HepG2 (cell line): ENCODE results near the gene NDUFS7. TPM values are rescaled to one million over a fixed set of nuclear protein-coding genes. Genes with fewer than 3 reads are reported as not detected.

Experiments
- DMAP1 ChIP-seq: IDR thresholded peaks from 2 replicates; pipeline ENCODE4 v1.6.1; 2016
- DPF2 ChIP-seq: sonication (generic); formaldehyde crosslinking; IDR thresholded peaks from 2 replicates; pipeline ENCODE4 v1.4.0; 2020; ENCODE audit warnings: mild to moderate bottlenecking, low read depth, missing genetic modification reagents, borderline replicate concordance
- EZH2 ChIP-seq: conservative IDR thresholded peaks from 2 replicates; pipeline ENCODE4 v1.6.1; 2012; ENCODE audit warnings: mild to moderate bottlenecking, low read depth, low read length, moderate library complexity
- HDAC6 ChIP-seq: fragments of 200-600 bp; sonication (generic); IDR thresholded peaks from 2 replicates; pipeline ENCODE4 v1.7.0; 2017; ENCODE audit warnings: mild to moderate bottlenecking, antibody characterized with exemption, low read length, low read depth
- KDM5A ChIP-seq: fragments of 200-600 bp; sonication (generic); IDR thresholded peaks from 2 replicates; pipeline ENCODE4 v1.7.0; 2018; ENCODE audit warnings: antibody characterized with exemption, mild to moderate bottlenecking, low read length, borderline replicate concordance
- KDM6A ChIP-seq: IDR thresholded peaks from 2 replicates; pipeline ENCODE4 v1.6.1; 2016; ENCODE audit warnings: low read depth
- KLF16 ChIP-seq, 2 experiments: sonication (generic) in 1 of 2; formaldehyde crosslinking in 1 of 2; IDR thresholded peaks; 2 replicates each; pipeline versions ENCODE4 v1.6.1 to v1.8.0; 2016 to 2023; ENCODE audit warnings: missing genetic modification reagents in 2 of 2, missing compliant biosample characterization in 1 of 2
- NFE2L2 ChIP-seq: fragments of 150-350 bp; IDR thresholded peaks from 2 replicates; pipeline ENCODE4 v1.6.1; 2014; ENCODE audit warnings: low read length
- NFIC ChIP-seq: IDR thresholded peaks from 2 replicates; pipeline ENCODE4 v1.6.1; 2012; ENCODE audit warnings: mild to moderate bottlenecking, low read length, inconsistent platforms
- POLR2G ChIP-seq: fragments of 200-400 bp; formaldehyde crosslinking; IDR thresholded peaks from 2 replicates; pipeline ENCODE4 v1.6.1; 2018; ENCODE audit warnings: mild to moderate bottlenecking, low read depth, low read length, moderate library complexity
- SIN3A ChIP-seq: IDR thresholded peaks from 2 replicates; pipeline ENCODE4 v1.6.1; 2011; ENCODE audit warnings: low read depth, mild to moderate bottlenecking, control low read depth, low read length, borderline replicate concordance
- SRSF1 ChIP-seq: fragments of 200-400 bp; formaldehyde crosslinking; optimal IDR thresholded peaks from 2 replicates; pipeline ENCODE3; 2017; ENCODE audit warnings: mild to moderate bottlenecking, low read depth, low read length, moderate library complexity
- TOPORS ChIP-seq: sonication (generic); formaldehyde crosslinking; IDR thresholded peaks from 2 replicates; pipeline ENCODE4 v1.8.0; 2023; ENCODE audit warnings: mild to moderate bottlenecking, missing genetic modification reagents
- TRIM24 ChIP-seq: sonication (generic); formaldehyde crosslinking; IDR thresholded peaks from 2 replicates; pipeline ENCODE4 v1.8.0; 2022; ENCODE audit warnings: mild to moderate bottlenecking, missing genetic modification reagents
- YEATS4 ChIP-seq: sonication (generic); formaldehyde crosslinking; IDR thresholded peaks from 2 replicates; pipeline ENCODE4 v1.4.0; 2020; ENCODE audit warnings: missing genetic modification reagents, borderline replicate concordance
- ZFP37 ChIP-seq: sonication (generic); formaldehyde crosslinking; IDR thresholded peaks from 2 replicates; pipeline ENCODE4 v1.4.0; 2020; ENCODE audit warnings: missing genetic modification reagents, borderline replicate concordance
- ZNF124 ChIP-seq: sonication (generic); formaldehyde crosslinking; IDR thresholded peaks from 2 replicates; pipeline ENCODE4 v1.4.0; 2020; ENCODE audit warnings: missing genetic modification reagents
- ZNF260 ChIP-seq: sonication (generic); formaldehyde crosslinking; IDR thresholded peaks from 2 replicates; pipeline ENCODE4 v1.4.0; 2020; ENCODE audit warnings: missing genetic modification reagents, low read depth, mild to moderate bottlenecking, borderline replicate concordance
- ZNF530 ChIP-seq: sonication (generic); formaldehyde crosslinking; IDR thresholded peaks from 2 replicates; pipeline ENCODE4 v1.5.0; 2020; ENCODE audit warnings: low read depth, mild to moderate bottlenecking, missing genetic modification reagents
- ZNF672 ChIP-seq: sonication (generic); formaldehyde crosslinking; IDR thresholded peaks from 2 replicates; pipeline ENCODE4 v1.8.1; 2022; ENCODE audit warnings: missing genetic modification reagents
- ZNF781 ChIP-seq: sonication (generic); formaldehyde crosslinking; IDR thresholded peaks from 2 replicates; pipeline ENCODE4 v1.5.1; 2020; ENCODE audit warnings: borderline replicate concordance, mild to moderate bottlenecking, missing genetic modification reagents; ENCODE audit errors: not compliant biosample characterization
- ZNF816 ChIP-seq: sonication (generic); formaldehyde crosslinking; IDR thresholded peaks from 2 replicates; pipeline ENCODE4 v1.8.0; 2022; ENCODE audit warnings: missing genetic modification reagents, mild to moderate bottlenecking, borderline replicate concordance
- ZNF841 ChIP-seq: sonication (generic); formaldehyde crosslinking; IDR thresholded peaks from 2 replicates; pipeline ENCODE4 v1.8.1; 2023; ENCODE audit warnings: missing genetic modification reagents, borderline replicate concordance
- polyA plus RNA-seq, 8 experiments: library from polyadenylated mRNA; depleted of rRNA in 3 of 8; stranded (reverse) in 7 of 8; unstranded in 1 of 8; fragments of >200 nt; fragmentation: Illumina TruSeq in 4 of 8; extraction: Trizol in 4 of 8; gene quantifications; 2 replicates each; pipeline versions ENCODE4 v1.2.1 to v1.2.3, GENCODE V29; 2011 to 2016; ENCODE audit warnings: low read depth in 4 of 8, missing spikeins in 1 of 8, mixed read lengths in 1 of 8; ENCODE audit not compliant: insufficient read depth in 1 of 8
- total RNA-seq, 5 experiments: library from RNA; depleted of rRNA; stranded (reverse); fragments of >200 nt; fragmentation: Illumina TruSeq; extraction: Trizol; gene quantifications; 2 replicates each; pipeline ENCODE4 v1.2.3, GENCODE V29; 2016; ENCODE audit warnings: low read depth in 1 of 5
- TF ChIP-seq, protein P1 (sequence below): sonication (generic); formaldehyde crosslinking; conservative IDR thresholded peaks from 2 replicates; pipeline ENCODE4 v1.4.0; 2020; ENCODE audit warnings: missing genetic modification reagents
- TF ChIP-seq, protein P2 (sequence below): sonication (generic); formaldehyde crosslinking; IDR thresholded peaks from 2 replicates; pipeline ENCODE4 v1.9.0; 2021; ENCODE audit warnings: missing genetic modification reagents, borderline replicate concordance
- TF ChIP-seq, protein P3 (sequence below): sonication (generic); formaldehyde crosslinking; IDR thresholded peaks from 2 replicates; pipeline ENCODE4 v1.5.0; 2020; ENCODE audit warnings: mild to moderate bottlenecking, missing genetic modification reagents, borderline replicate concordance

Gene NDUFS7
- total and polyA plus RNA-seq, 2 of the 13 experiments (the other 11 are each of a cell fraction or from before 2014, with no cell fraction given), result 34.3 to 66.9 TPM

DNA sequence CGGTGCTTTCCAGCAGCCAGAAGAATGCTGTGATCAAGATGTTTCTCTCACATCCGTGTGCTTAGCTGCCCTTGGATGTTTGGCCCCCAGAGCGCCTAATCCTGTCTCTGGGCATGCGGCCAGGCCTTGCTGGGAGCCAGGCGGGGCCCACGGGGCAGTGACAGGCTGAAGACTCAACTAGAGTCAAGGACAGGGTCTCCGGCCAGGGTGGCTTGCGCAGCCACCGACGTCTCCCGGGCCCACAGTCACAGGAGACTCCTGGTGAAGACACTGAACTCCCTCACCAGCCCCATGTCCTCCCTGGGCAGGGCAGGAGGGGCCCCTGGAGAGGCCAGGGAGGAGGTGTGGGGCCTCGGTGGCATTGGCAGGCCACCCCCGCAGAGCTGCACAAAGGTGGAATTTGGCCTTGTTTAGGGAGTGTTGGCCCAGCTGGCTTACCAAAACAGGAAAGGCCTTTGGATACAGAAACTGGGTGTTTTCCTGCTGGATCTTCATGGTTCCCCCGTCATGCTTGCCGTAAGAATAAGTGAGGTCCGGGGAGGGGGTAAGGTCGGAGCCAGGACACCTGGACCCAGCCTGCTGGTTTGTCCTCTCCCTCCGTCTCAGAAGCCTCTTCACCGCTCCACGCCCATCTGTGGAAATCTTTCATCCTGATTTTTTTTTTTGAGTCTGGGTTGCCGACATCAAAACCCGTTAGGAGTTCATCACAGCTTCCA is 10.0 kb upstream of the NDUFS7 start (continued):
- TF ChIP-seq KDM5A (no peak), TRIM24 (no peak), DMAP1 (CRISPR knock-in tag) (no peak; the same call in none of the 2 replicates), YEATS4 (peak; percentile 75; the same call in 1 of the 2 replicates), ZNF672 (no peak), KLF16 (CRISPR knock-in tag; IDR thresholded peaks at IDR 0.05) (no peak; a peak in 1 of 4 replicates), KDM6A (CRISPR knock-in tag) (peak; percentile 69), EZH2 (no peak), ZNF841 (no peak), NFE2L2 (no peak), SRSF1 (peak; percentile 54), ZNF781 (peak; percentile 65), POLR2G (peak; percentile 57), ZNF816 (CRISPR knock-in tag) (no peak; the same call in 1 of the 2 replicates), HDAC6 (no peak), ZNF124 (peak; percentile 41; the same call in 1 of the 2 replicates), NFIC (peak; percentile 61), ZFP37 (CRISPR knock-in tag) (peak; percentile 87), SIN3A (peak; percentile 43; the same call in 1 of the 2 replicates), DPF2 (CRISPR knock-in tag) (peak; percentile 68), ZNF260 (CRISPR knock-in tag) (no peak), TOPORS (CRISPR knock-in tag) (0 out of 2 replicates have a peak, but pooled peaks have one; percentile 34), ZNF530 (no peak)
- TF ChIP-seq, protein P1, sequence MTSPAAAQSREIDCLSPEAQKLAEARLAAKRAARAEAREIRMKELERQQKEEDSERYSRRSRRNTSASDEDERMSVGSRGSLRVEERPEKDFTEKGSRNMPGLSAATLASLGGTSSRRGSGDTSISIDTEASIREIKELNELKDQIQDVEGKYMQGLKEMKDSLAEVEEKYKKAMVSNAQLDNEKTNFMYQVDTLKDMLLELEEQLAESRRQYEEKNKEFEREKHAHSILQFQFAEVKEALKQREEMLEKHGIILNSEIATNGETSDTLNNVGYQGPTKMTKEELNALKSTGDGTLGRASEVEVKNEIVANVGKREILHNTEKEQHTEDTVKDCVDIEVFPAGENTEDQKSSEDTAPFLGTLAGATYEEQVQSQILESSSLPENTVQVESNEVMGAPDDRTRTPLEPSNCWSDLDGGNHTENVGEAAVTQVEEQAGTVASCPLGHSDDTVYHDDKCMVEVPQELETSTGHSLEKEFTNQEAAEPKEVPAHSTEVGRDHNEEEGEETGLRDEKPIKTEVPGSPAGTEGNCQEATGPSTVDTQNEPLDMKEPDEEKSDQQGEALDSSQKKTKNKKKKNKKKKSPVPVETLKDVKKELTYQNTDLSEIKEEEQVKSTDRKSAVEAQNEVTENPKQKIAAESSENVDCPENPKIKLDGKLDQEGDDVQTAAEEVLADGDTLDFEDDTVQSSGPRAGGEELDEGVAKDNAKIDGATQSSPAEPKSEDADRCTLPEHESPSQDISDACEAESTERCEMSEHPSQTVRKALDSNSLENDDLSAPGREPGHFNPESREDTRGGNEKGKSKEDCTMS (CRISPR knock-in tag), result no peak
- TF ChIP-seq, protein P2, sequence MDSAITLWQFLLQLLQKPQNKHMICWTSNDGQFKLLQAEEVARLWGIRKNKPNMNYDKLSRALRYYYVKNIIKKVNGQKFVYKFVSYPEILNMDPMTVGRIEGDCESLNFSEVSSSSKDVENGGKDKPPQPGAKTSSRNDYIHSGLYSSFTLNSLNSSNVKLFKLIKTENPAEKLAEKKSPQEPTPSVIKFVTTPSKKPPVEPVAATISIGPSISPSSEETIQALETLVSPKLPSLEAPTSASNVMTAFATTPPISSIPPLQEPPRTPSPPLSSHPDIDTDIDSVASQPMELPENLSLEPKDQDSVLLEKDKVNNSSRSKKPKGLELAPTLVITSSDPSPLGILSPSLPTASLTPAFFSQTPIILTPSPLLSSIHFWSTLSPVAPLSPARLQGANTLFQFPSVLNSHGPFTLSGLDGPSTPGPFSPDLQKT (CRISPR knock-in tag), result no peak
- TF ChIP-seq, protein P3, sequence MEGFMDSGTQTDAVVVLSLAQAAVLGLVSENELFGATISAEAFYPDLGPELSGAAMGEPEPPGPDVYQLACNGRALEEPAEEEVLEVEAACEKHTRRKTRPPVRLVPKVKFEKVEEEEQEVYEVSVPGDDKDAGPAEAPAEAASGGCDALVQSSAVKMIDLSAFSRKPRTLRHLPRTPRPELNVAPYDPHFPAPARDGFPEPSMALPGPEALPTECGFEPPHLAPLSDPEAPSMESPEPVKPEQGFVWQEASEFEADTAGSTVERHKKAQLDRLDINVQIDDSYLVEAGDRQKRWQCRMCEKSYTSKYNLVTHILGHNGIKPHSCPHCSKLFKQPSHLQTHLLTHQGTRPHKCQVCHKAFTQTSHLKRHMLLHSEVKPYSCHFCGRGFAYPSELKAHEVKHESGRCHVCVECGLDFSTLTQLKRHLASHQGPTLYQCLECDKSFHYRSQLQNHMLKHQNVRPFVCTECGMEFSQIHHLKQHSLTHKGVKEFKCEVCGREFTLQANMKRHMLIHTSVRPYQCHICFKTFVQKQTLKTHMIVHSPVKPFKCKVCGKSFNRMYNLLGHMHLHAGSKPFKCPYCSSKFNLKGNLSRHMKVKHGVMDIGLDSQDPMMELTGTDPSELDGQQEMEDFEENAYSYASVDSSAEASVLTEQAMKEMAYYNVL (CRISPR knock-in tag), result peak; percentile 82
